NCI-H2196 (cell line): Measurements from ENCODE around the gene PLPP4.

Experiments
- DNase-seq: peaks from one replicate; lab custom pipeline; 2025; ENCODE audit not compliant: unreplicated experiment; lab: John Stamatoyannopoulos, UW

PLPP4 gene

GRCh38 chr10:120516426-120516825 is 59.4 kb downstream of the PLPP4 start:
- DNase-seq = no peak

GRCh38 chr10:120517196-120517595 is 60.2 kb downstream of the PLPP4 start:
- no peak for DNase-seq

GRCh38 chr10:120517881-120518484 is 61.0 kb downstream of the PLPP4 start:
- DNase-seq = no peak

GRCh38 chr10:120521880-120522279 is 64.9 kb downstream of the PLPP4 start:
- no peak for DNase-seq

GRCh38 chr10:120527691-120528090 is 70.7 kb downstream of the PLPP4 start:
- DNase-seq = no peak

GRCh38 chr10:120530699-120531098 is 73.7 kb downstream of the PLPP4 start:
- no peak for DNase-seq

- DNase-seq = no peak
These were observed 81.1 kb downstream of the PLPP4 start for GRCh38 chr10:120538091-120538490.

GRCh38 chr10:120539076-120539475 is 82.0 kb downstream of the PLPP4 start:
- DNase-seq = no peak

GRCh38 chr10:120540486-120540885 is 83.5 kb downstream of the PLPP4 start:
- no peak for DNase-seq

GRCh38 chr10:120541984-120542383 is 85.0 kb downstream of the PLPP4 start:
- DNase-seq = no peak

GRCh38 chr10:120542591-120542990 is 85.6 kb downstream of the PLPP4 start:
- no peak for DNase-seq

GRCh38 chr10:120543291-120543690 is 86.3 kb downstream of the PLPP4 start:
- DNase-seq = no peak

- DNase-seq = no peak
These were observed 91.2 kb downstream of the PLPP4 start for GRCh38 chr10:120548210-120548609.

- DNase-seq = no peak
These were observed 95.2 kb downstream of the PLPP4 start for GRCh38 chr10:120552262-120552661.

- DNase-seq = no peak
These were observed 96.9 kb downstream of the PLPP4 start for GRCh38 chr10:120553911-120554310.

- DNase-seq = no peak
These were observed 98.4 kb downstream of the PLPP4 start for GRCh38 chr10:120555436-120555835.

GRCh38 chr10:120555842-120556532 is 99.0 kb downstream of the PLPP4 start:
- DNase-seq = no peak

- no peak for DNase-seq
These were observed 100.3 kb downstream of the PLPP4 start for GRCh38 chr10:120557311-120557710.

- no peak for DNase-seq
These were observed 102.8 kb downstream of the PLPP4 start for GRCh38 chr10:120559800-120560199.

GRCh38 chr10:120562956-120563355 is 105.9 kb downstream of the PLPP4 start:
- no peak for DNase-seq

GRCh38 chr10:120570418-120570817 is 113.4 kb downstream of the PLPP4 start:
- DNase-seq = no peak

GRCh38 chr10:120571266-120571665 is 114.2 kb downstream of the PLPP4 start:
- DNase-seq = no peak

- no peak for DNase-seq
These were observed 115.3 kb downstream of the PLPP4 start for GRCh38 chr10:120572307-120572706.
